CD4-positive, alpha-beta T cell (primary cell): Measurements from ENCODE around the gene RBM8A. TPM values are rescaled to one million over a fixed set of nuclear protein-coding genes. Genes with fewer than 3 reads are reported as not detected.

ENCODE experiments used
- ATAC-seq: fragments of 200-7000 bp; cut with Tn5 transposase; one replicate; pipeline ENCODE4 v1.10.0; 2022; ENCODE audit warnings: mild to moderate bottlenecking; ENCODE audit not compliant: poor library complexity
- CTCF ChIA-PET: fragments of 350-600 bp; sonication (Branson Sonifier 250); formaldehyde crosslinking; loops from one replicate; lab custom pipeline; 2021; ENCODE audit warnings: antibody characterized with exemption, inconsistent platforms; lab: Charles Lee
- POLR2A ChIA-PET: fragments of 350-600 bp; sonication (Branson Sonifier 250); formaldehyde crosslinking; loops from one replicate; lab custom pipeline; 2021; ENCODE audit warnings: antibody characterized with exemption, inconsistent platforms; lab: Charles Lee
- DNase-seq, 14 experiments: peaks; one replicate each; pipeline ENCODE4 v3.0.0-alpha.2; 2013 to 2020; ENCODE audit warnings: mixed read lengths in 2 of 14
- H3K27ac ChIP-seq, 2 donors: one replicate each; pipeline versions ENCODE4 v1.5.1 to v1.7.0; 2013; ENCODE audit warnings: low read length in 2 of 2, low read depth in 1 of 2, mild to moderate bottlenecking in 1 of 2
- H3K27me3 ChIP-seq, 2 experiments: 1 replicate in 1 of 2; 2 replicates in 1 of 2; pipeline versions ENCODE4 v1.6.1 to v1.7.0; 2013; ENCODE audit warnings: low read length in 2 of 2, control low read depth in 1 of 2, mild to moderate bottlenecking in 1 of 2, moderate library complexity in 1 of 2; ENCODE audit not compliant: insufficient read depth in 2 of 2, control insufficient read depth in 1 of 2
- H3K36me3 ChIP-seq: one replicate; pipeline ENCODE4 v1.6.1; 2013; ENCODE audit warnings: low read length, control low read depth; ENCODE audit not compliant: insufficient read depth
- H3K4me1 ChIP-seq: one replicate; pipeline ENCODE4 v1.6.1; 2013; ENCODE audit warnings: low read length, control low read depth; ENCODE audit not compliant: insufficient read depth
- H3K4me3 ChIP-seq: one replicate; pipeline ENCODE4 v1.5.1; 2013; ENCODE audit warnings: mild to moderate bottlenecking, low read length, moderate library complexity
- H3K9me3 ChIP-seq, 2 experiments: 1 replicate in 1 of 2; 2 replicates in 1 of 2; pipeline versions ENCODE4 v1.6.1 to v1.7.0; 2013; ENCODE audit warnings: low read length in 2 of 2, mild to moderate bottlenecking in 2 of 2, control low read depth in 1 of 2, moderate library complexity in 1 of 2; ENCODE audit not compliant: control insufficient read depth in 1 of 2, insufficient read depth in 1 of 2
- H3K27ac Mint-ChIP-seq: one replicate; pipeline ENCODE4 v1.8.0; 2020; ENCODE audit warnings: mixed read lengths
- H3K27me3 Mint-ChIP-seq: one replicate; pipeline ENCODE4 v1.8.0; 2021; ENCODE audit warnings: mixed read lengths
- H3K36me3 Mint-ChIP-seq: one replicate; pipeline ENCODE4 v1.8.0; 2021; ENCODE audit warnings: low read depth, mixed read lengths
- H3K4me1 Mint-ChIP-seq: one replicate; pipeline ENCODE4 v1.8.0; 2021; ENCODE audit warnings: low read depth, mixed read lengths
- H3K4me3 Mint-ChIP-seq: one replicate; pipeline ENCODE4 v1.8.0; 2020; ENCODE audit warnings: mild to moderate bottlenecking, mixed read lengths
- H3K9me3 Mint-ChIP-seq: one replicate; pipeline ENCODE4 v1.8.0; 2020; ENCODE audit warnings: mixed read lengths
- CTCF ChIP-seq: fragments of 200-600 bp; IDR thresholded peaks from one replicate; pipeline ENCODE4 v1.8.0; 2022; ENCODE audit warnings: antibody characterized with exemption, mild to moderate bottlenecking
- intact Hi-C, 2 experiments: fragments of 100-400 bp; cut with DNase I in 1 of 2; cut with micrococcal nuclease in 1 of 2; formaldehyde crosslinking; loops; one replicate each; pipeline versions ENCODE4 v1.15.1 to v1.9.0; 2023 to 2025; cut with DNase I, micrococcal nuclease
- total RNA-seq, 174 experiments: library from RNA in 2 of 174; stranded (reverse) in 2 of 174; gene quantifications; one replicate each; pipeline ENCODE4 v1.2.3 and lab custom pipeline; 2021 to 2026

The RBM8A gene
- total RNA-seq, 2 experiments from 2014 or later, result 126 to 134 TPM

DNA sequence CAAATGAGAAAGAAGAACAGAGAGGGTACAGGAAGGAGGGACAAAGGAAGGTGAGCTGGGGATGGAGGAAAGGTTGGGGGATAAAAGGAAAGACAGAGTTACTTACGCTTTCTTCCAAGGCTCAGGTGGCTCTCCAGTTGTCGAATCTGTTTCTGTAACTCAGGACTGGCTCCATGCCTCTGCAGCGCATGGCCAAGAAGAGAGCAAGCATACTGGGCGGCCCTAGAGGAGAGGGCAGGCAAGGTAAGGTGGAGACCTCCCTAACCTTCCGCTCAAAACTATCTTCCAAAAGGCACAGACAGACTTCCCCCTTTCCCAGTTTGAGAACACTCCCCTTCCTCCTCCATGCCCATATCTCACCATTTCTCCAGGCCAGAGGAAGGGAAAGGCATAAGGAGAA is 9.7 kb downstream of the RBM8A start:
- ChIA-PET CTCF (interaction anchor here (0.5 to 1.7 kb wide), 4 partner anchors 10 to 82 kb away, joined by 3 to 9 read pairs (median 4); partner anchors contain the start of genes NUDT17, PIAS3 and RBM8A), POLR2A (interaction anchor here (1.5 to 4.4 kb wide), 9 partner anchors 10 to 119 kb away, joined by 4 to 84 read pairs (median 29); partner anchors contain the start of genes ANKRD34A, LIX1L, NUDT17 and PIAS3)
- Histone ChIP-seq H3K4me3 (peak overlapping the region; percentile 87), H3K4me1 (peaks cover 31% of the 10 kb centered on the region), H3K9me3 (no peaks in the 10 kb centered on the region), H3K36me3 (peaks cover 23% of the 10 kb centered on the region), H3K27ac (no peak overlapping the region), H3K27me3 (no peaks in the 10 kb centered on the region)
- peaks cover 69% of the 10 kb centered on the region for H3K36me3 Mint-ChIP-seq
- ATAC-seq (no peak), DNase-seq (peak in 1 of 14 experiments; percentile 17)
- H3K4me3 Mint-ChIP-seq, result peak overlapping the region; percentile 94
- H3K4me1 Mint-ChIP-seq, result peaks cover 47% of the 10 kb centered on the region
- TF ChIP-seq CTCF, result no peak
- no peaks in the 10 kb centered on the region for H3K27me3 Mint-ChIP-seq
- intact Hi-C loops, result loop anchor here (2.0 to 5.0 kb wide), 4 partner anchors 31 to 90 kb away; partner anchors contain the start of genes LIX1L (in 2 of the 2) and PIAS3 (in 1 of the 2)
- H3K27ac Mint-ChIP-seq, result peak overlapping the region; percentile 92
- no peaks in the 10 kb centered on the region for H3K9me3 Mint-ChIP-seq

- Histone ChIP-seq H3K4me3 (no peak overlapping the region), H3K27ac (no peak overlapping the region), H3K27me3 (no peaks in the 10 kb centered on the region), H3K36me3 (peaks cover 30% of the 10 kb centered on the region), H3K4me1 (peaks cover 31% of the 10 kb centered on the region), H3K9me3 (no peaks in the 10 kb centered on the region)
- H3K27ac Mint-ChIP-seq, result peak overlapping the region; percentile 69
- POLR2A ChIA-PET, result interaction anchor here (1.0 to 4.4 kb wide), 3 partner anchors 41 to 58 kb away, joined by 3 to 61 read pairs (median 37); partner anchors contain the start of genes ANKRD34A, LIX1L, PIAS3 and POLR3GL
- ATAC-seq (no peak), DNase-seq (no peak)
- peak overlapping the region; percentile 86 for H3K4me3 Mint-ChIP-seq
- CTCF ChIA-PET, result interaction anchor here (1.0 kb wide), 1 partner anchor 11 kb away, joined by 5 read pairs; the partner anchor contains the start of gene RBM8A
- peaks cover 76% of the 10 kb centered on the region for H3K36me3 Mint-ChIP-seq
- no peak for TF ChIP-seq CTCF
- intact Hi-C loops, result loop anchor here (2.0 to 5.0 kb wide), 4 partner anchors 30 to 91 kb away; partner anchors contain the start of genes LIX1L (in 2 of the 2) and PIAS3 (in 1 of the 2)
- H3K4me1 Mint-ChIP-seq, result peaks cover 47% of the 10 kb centered on the region
- no peaks in the 10 kb centered on the region for H3K9me3 Mint-ChIP-seq
- H3K27me3 Mint-ChIP-seq, result no peaks in the 10 kb centered on the region
Observed at GRCh38 chr1:145916745-145917144, 10.5 kb downstream of the RBM8A start.

GRCh38 chr1:145912128-145912641 is 15.1 kb downstream of the RBM8A start:
- Histone ChIP-seq H3K27me3 (no peaks in the 10 kb centered on the region), H3K9me3 (no peaks in the 10 kb centered on the region), H3K27ac (no peak overlapping the region), H3K36me3 (peaks cover 42% of the 10 kb centered on the region), H3K4me3 (no peak overlapping the region), H3K4me1 (peaks cover 9% of the 10 kb centered on the region)
- no peaks in the 10 kb centered on the region for H3K27me3 Mint-ChIP-seq
- ChIA-PET CTCF (interaction anchor here (1.0 kb wide), 1 partner anchor 67 kb away, joined by 3 read pairs; the partner anchor contains the start of gene NUDT17), POLR2A (no interaction called here)
- H3K27ac Mint-ChIP-seq, result no peak overlapping the region
- intact Hi-C loops, result no loop called here
- ATAC-seq, result no peak
- H3K36me3 Mint-ChIP-seq, result peaks cover 67% of the 10 kb centered on the region
- no peaks in the 10 kb centered on the region for H3K9me3 Mint-ChIP-seq
- DNase-seq, result no peak
- H3K4me1 Mint-ChIP-seq, result peaks cover 18% of the 10 kb centered on the region
- no peak for TF ChIP-seq CTCF
- H3K4me3 Mint-ChIP-seq, result no peak overlapping the region
